NCI-H510A (cell line): ENCODE measurements around the gene MUC5AC.

ENCODE experiments used
- DNase-seq: peaks from one replicate; lab custom pipeline; 2025; lab: John Stamatoyannopoulos, UW

The MUC5AC gene

GRCh38 chr11:1121331-1121812 lies 36.4 kb upstream of the MUC5AC start:
- no peak for DNase-seq

- DNase-seq: no peak
Measured at GRCh38 chr11:1121813-1122663, 35.7 kb upstream of the MUC5AC start.

- DNase-seq: no peak
Measured at GRCh38 chr11:1122664-1123002, 35.1 kb upstream of the MUC5AC start.

GRCh38 chr11:1123970-1124369 lies 33.8 kb upstream of the MUC5AC start:
- DNase-seq: no peak

DNA sequence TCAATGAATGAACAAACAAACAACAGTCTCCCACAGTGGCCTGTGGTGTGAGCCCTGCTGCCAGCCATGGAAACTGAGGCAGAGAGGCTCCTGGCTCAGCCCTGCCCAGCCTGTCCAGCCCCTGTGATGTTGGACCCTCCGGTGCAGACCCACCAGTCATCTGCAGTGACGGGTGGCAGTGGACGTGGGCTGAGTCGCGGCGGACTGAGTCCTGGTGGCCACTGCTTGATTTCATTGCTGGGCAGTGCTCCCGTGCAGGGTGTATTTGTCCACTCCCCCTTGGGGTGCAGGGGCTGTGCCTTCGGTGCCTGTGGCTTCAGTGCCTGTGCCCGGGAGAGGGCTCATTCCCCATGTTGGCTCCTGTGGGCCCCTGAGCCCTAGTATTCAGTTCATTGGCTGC lies 31.9 kb upstream of the MUC5AC start:
- no peak for DNase-seq

DNA sequence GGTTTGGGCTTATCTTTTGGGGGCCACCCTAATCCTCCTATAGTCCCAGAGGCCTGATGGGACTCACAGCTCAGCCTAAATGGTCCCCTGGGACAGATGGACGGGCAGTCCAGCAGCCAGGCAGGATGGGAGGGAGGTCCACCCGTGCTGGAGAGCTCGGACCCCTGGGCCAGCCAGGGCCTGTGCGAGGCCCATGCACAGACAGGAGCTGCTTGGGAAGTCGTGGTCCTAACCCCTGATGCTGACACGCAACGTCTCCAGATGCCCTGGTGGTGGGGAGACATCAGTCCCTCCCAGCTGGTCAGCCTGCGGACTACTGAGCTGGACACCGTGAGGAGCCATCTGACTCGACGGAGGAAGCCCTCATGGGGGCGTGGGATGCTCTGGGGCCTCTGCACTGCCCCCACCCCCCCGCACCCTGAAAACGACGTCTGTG lies 31.2 kb upstream of the MUC5AC start:
- no peak for DNase-seq

DNA sequence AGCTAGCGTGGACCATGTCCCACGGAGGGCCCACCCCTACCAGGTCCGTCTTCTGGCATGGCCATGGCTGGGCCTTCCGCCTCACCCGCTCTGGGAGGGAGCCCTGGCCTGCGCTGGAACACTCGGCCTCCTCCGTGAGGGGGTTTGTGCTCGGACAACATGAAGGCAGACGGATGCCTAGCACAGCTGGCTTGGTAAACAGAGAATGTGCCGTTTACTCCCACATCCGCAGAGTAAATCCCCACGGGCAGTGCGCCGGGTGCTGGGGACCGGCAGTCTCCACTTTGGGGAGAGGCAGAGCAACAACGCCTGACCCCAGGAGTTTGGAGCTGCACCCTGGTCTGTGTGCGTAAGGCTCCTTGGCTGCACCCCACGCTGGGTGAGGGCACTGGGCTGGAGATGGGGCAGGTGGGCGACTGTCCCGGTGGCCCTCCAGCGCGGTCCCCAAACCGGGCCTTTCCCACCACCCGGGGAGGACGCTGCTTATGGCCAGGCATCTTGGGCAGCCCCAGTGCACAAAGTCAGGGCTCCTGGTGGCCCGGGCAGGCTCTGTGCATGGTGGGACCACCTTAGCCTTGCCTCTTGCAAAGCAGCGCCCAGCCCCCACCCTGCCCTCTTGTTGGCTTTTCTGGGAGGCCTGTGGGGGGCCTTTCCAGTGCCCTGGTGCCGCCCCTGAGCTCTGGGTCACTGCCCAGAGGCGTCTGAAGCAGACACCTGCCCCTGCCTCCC lies 30.7 kb upstream of the MUC5AC start:
- DNase-seq: no peak

DNA sequence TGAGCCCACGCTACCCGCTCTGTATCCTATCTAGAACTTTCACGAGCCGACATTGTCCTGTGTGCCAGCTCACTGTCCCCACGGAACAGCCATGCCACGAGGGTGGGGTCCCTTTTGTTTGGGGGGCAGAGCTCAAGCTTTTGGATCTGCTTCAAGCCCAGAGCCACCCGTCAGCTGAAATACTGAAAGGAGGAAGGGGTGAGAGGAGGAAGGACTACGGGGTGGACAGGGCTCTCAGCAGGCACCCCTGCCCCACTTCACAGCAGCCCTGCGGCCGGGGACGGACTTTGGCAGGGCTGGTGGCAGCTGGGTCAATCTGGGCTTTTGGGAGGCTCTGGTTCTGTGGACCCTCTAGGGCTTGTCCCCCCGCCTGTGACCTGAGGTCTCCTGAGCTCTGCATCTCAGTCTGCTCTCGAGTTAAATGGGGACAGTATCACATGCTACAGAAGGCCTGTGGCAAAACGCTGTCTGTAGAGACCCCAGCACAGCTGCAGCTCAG lies 30.0 kb upstream of the MUC5AC start:
- no peak for DNase-seq

DNA sequence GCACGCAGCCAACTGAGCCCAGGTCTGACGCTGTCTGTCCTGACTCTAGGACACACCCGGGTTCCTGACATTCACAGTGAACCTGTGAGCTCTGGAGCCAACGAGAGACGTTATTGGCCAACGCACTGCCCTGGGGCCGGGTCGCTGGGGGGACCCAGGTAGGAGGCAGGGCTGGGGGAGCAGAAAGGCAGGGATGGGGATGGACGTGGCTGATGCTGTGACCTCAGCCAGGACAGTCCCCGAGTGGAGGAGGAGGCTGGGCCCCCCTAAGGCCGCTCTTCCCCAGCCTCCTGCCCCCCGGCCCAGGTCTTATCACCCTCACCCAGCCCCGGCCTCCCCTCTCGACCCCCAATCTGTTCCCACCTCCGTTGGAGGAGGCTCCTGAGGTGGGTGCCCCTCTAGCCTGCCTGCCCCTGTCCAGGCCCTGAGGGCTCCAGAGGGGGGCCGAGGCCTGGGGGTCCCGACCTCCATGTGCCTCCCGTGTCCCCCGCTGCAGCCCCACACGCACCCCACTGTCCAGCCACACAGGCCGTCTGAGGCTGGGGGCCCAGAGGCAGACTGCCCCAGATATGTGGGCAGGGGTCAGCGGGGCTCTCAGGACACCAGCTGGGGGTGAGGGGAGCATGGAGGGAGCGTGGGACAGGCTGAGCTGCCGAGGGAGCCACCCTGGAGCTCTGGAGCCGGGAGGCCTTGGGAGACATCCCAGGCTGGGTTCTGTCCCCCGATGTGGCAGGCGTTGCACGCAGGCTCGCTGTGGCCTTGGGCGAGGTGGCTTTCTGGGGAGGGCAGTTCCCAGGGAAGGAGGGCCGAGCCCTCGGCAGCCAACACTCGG lies 29.2 kb upstream of the MUC5AC start:
- no peak for DNase-seq

DNA sequence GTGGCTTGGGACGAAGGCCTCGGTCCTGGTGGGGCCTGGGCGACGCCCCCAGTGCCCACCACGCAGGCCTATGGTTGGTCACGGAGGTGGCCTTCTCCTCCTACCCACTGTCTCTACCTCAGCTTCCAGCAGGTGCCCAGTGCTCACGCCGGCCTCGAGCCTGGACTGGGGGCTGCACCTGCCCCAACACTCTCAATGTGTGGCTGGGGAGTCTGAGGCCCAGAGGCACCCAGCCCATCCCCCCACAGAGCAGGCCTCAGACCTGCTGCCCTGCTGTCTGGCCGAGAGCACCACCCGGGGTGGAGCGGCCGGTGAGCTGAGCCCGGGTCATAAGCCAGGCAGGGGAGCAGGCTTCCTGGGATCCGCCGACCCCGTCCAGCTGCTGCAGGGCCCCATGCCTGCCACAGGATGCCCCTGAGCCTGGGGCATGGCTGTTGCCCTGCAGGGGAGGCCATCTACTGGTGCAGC lies 28.6 kb upstream of the MUC5AC start:
- no peak for DNase-seq

DNA sequence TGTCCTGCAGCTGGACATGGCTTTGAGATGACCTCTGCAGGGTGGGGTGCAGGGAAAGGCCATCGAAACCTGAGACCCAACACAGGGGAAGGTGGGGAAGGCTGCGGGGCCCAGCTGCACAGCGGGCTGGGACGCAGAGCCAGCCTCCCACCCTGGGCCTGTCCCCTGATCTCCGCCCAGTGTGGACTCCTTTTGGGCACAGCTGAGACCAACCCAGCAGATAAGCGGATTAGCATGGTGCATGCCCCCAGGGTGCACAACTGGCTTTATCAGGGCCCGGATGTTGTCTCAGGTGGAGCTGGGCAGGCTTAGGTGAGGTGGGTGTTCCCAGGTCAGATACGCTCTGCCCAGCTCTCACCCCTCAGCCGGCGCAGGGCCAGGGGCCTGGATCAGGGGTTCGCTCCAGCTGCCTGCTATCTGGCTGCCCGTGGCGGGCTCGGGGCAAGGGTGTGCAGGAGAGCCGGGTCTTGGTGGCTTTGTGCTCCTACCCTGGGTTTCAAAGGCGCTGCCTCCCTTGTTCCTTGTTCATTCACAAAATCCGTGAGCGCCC lies 28.1 kb upstream of the MUC5AC start:
- DNase-seq: no peak

DNA sequence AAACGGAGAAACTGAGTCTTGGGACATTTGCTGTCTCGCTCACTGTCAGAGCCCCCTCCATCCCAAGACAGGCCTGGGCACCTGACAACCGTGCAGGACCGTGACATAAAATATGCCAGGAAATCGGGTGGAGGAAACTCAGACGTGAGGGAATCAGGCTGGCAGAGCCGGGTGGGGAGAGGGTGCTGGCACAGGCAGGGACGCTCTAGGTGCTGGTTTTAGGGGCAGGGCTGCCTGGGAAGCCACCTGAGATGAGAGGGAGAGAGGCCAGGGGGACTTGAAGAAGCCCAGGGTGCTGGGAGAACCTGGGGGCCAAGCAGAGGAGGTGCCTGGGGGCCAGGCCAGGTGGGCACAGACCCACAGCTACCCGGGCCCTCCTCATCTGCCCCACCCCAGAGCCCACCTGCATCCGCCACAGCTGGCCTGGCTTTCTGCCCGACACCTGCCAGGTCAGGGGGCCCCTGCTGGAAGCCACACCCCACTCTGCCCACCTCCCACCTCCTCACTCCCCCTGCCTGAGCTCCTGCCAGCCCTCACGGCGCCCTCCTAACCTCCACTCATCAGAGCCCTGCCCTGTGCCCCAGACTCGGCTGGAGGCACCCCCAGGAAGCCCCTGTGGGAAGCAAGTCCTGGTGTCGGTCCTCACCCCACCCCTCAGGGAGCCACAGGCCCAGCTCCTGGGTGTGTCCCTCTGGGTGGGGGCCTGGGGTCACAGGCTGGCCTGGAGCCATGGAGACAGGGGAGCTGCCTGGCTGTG lies 27.3 kb upstream of the MUC5AC start:
- no peak for DNase-seq

GRCh38 chr11:1131033-1131911 lies 26.5 kb upstream of the MUC5AC start:
- no peak for DNase-seq

GRCh38 chr11:1134848-1135445 lies 22.8 kb upstream of the MUC5AC start:
- no peak for DNase-seq

- no peak for DNase-seq
Measured at GRCh38 chr11:1138097-1138496, 19.7 kb upstream of the MUC5AC start.

DNA sequence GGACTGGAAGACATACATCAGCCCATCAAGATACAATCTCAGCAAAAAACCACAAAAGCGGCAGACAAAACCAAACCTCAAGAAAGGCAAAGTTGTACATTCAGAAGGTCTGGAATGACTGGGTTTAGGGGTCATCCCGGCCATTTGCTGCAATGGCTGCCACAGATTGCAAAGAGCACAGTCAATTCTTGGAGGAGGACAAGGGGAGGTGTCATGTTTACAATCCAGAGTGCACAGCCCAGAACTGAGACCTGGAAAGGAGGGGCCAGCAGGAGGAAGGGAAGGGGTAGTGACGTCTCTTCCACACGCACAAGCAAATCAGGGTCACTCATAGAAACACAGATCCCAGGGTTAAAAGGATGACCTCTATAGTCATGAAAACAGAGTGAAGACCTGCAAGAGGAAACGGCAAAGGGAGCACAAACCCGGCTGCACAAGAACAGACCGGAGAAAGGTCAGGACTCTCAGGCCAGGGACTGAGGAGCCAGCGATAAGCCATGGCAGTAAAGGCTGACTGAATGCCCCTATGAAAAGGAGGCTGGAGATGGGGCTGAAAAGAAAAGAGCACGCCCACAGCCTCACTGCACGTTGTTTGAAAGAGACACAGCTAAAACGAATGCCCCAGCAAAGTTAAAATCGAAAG lies 18.2 kb upstream of the MUC5AC start:
- DNase-seq: no peak

- DNase-seq: no peak
Measured at GRCh38 chr11:1140642-1141490, 16.9 kb upstream of the MUC5AC start.

- DNase-seq: no peak
Measured at GRCh38 chr11:1146365-1146764, 11.4 kb upstream of the MUC5AC start.
